Smooth muscle cell (in vitro differentiated cells): ENCODE data around the gene THSD4. TPM values are rescaled to one million over a fixed set of nuclear protein-coding genes. Genes with fewer than 3 reads are reported as not detected.

Experiments
- DNase-seq: peaks from one replicate; lab custom pipeline; 2025; ENCODE audit not compliant: unreplicated experiment; lab: John Stamatoyannopoulos, UW
- H2AFZ ChIP-seq: fragments of 200-600 bp; sonication (generic); 2 replicates; pipeline ENCODE4 v1.6.0; 2016; ENCODE audit warnings: antibody characterized with exemption, low read depth, mild to moderate bottlenecking
- H3F3A ChIP-seq: fragments of 200-600 bp; sonication (generic); 2 replicates; pipeline ENCODE4 v1.6.0; 2017; ENCODE audit warnings: antibody characterized with exemption, low read depth
- H3K27ac ChIP-seq: fragments of 200-600 bp; sonication (generic); 2 replicates; pipeline ENCODE4 v1.5.1; 2016; ENCODE audit warnings: low read depth, mild to moderate bottlenecking
- H3K27me3 ChIP-seq: fragments of 200-600 bp; sonication (generic); 2 replicates; pipeline ENCODE4 v1.6.1; 2016; ENCODE audit warnings: low read depth, mild to moderate bottlenecking
- H3K36me3 ChIP-seq: fragments of 200-600 bp; sonication (generic); 2 replicates; pipeline ENCODE4 v1.5.1; 2016; ENCODE audit warnings: low read depth
- H3K4me1 ChIP-seq: fragments of 200-600 bp; sonication (generic); 2 replicates; pipeline ENCODE4 v1.5.1; 2016; ENCODE audit warnings: low read depth
- H3K4me2 ChIP-seq: fragments of 200-600 bp; sonication (generic); 2 replicates; pipeline ENCODE4 v1.6.0; 2016; ENCODE audit warnings: mild to moderate bottlenecking
- H3K4me3 ChIP-seq: fragments of 200-600 bp; sonication (generic); 2 replicates; pipeline ENCODE4 v1.5.1; 2016; ENCODE audit warnings: mild to moderate bottlenecking
- H3K79me2 ChIP-seq: fragments of 200-600 bp; sonication (generic); 2 replicates; pipeline ENCODE4 v1.6.0; 2016; ENCODE audit warnings: low read depth, mild to moderate bottlenecking
- H3K9ac ChIP-seq: fragments of 200-600 bp; sonication (generic); 2 replicates; pipeline ENCODE4 v1.6.0; 2016; ENCODE audit warnings: low read depth
- H3K9me3 ChIP-seq: fragments of 200-600 bp; sonication (generic); replicated peaks from 2 replicates; pipeline ENCODE4 v1.5.1; 2016; ENCODE audit warnings: low read depth
- H4K20me1 ChIP-seq: fragments of 200-600 bp; sonication (generic); 2 replicates; pipeline ENCODE4 v1.6.0; 2016; ENCODE audit warnings: low read depth
- CTCF ChIP-seq: fragments of 200-600 bp; sonication (generic); IDR thresholded peaks from 2 replicates; pipeline ENCODE4 v1.5.1; 2017; ENCODE audit warnings: borderline replicate concordance, mild to moderate bottlenecking, antibody characterized with exemption; ENCODE audit not compliant: insufficient read depth, poor library complexity, severe bottlenecking
- WGBS: methylation state at CpG from one replicate; pipeline ENCODE4 v1.1.7; 2016; ENCODE audit warnings: low lambda C conversion rate; 5-methylcytosine and 5-hydroxymethylcytosine counted together
- polyA plus RNA-seq: library from polyadenylated mRNA; unstranded; fragments of >200 nt; fragmentation: Nextera tagmentation; extraction: Ambion mirVana; gene quantifications from 2 replicates; pipeline ENCODE4 v1.2.1, GENCODE V29; 2016
- total RNA-seq: library from RNA; depleted of rRNA; stranded (reverse); fragments of >200 nt; gene quantifications from 2 replicates; pipeline ENCODE4 v1.2.3, GENCODE V29; 2014

The THSD4 gene
- total and polyA plus RNA-seq, 2 experiments from 2014 or later: 2.5 to 4.1 TPM

DNA sequence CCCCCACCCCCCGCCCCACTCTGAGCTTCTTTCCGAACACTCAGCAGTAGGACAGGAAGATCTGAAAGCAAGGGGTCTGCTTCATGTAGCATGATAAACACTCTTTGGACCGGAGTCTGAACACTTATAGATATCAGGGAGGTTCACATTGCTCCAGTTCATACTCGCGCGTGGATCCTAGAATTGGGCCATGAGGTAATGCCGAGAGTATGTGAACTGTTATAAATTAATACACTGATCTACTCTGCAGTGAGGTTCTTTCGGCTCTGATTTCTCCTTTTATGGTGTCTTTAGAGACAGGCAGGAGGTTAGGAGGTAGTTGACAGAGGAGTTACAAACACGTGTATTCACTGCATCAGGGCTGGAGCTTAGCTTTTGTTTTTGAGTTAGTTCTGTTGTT lies 223.0 kb downstream of the THSD4 start:
- no peaks in the 10 kb centered on the region for H4K20me1 ChIP-seq
- no peaks in the 10 kb centered on the region for H3K27me3 ChIP-seq
- no peaks in the 10 kb centered on the region for H3K36me3 ChIP-seq
- peaks cover 11% of the 10 kb centered on the region for H3K4me1 ChIP-seq
- no peak overlapping the region for H3K27ac ChIP-seq
- no peak overlapping the region for H3K9ac ChIP-seq
- H3K9me3 ChIP-seq: no peaks in the 10 kb centered on the region
- H3F3A ChIP-seq: peaks cover 3% of the 10 kb centered on the region
- TF ChIP-seq CTCF: no peak
- H3K4me3 ChIP-seq: no peak overlapping the region
- no peak overlapping the region for H2AFZ ChIP-seq
- H3K4me2 ChIP-seq: no peak overlapping the region
- H3K79me2 ChIP-seq: no peaks in the 10 kb centered on the region
- 88% methylated on average over 9 of the region's 9 CpGs for WGBS
- no peak for DNase-seq

- WGBS: 94% methylated on average over 7 of the region's 7 CpGs
- H3K27ac ChIP-seq: no peak overlapping the region
Measured at GRCh38 chr15:71338827-71339542, 223.7 kb downstream of the THSD4 start.

GRCh38 chr15:71341811-71342550 lies 226.7 kb downstream of the THSD4 start:
- Histone ChIP-seq H4K20me1 (no peaks in the 10 kb centered on the region), H2AFZ (no peak overlapping the region), H3K4me3 (no peak overlapping the region), H3K4me1 (peaks cover 7% of the 10 kb centered on the region), H3K36me3 (no peaks in the 10 kb centered on the region), H3K9me3 (no peaks in the 10 kb centered on the region), H3F3A (no peaks in the 10 kb centered on the region), H3K27me3 (no peaks in the 10 kb centered on the region), H3K27ac (no peak overlapping the region), H3K9ac (no peak overlapping the region), H3K79me2 (no peaks in the 10 kb centered on the region), H3K4me2 (no peak overlapping the region)
- no peak for DNase-seq
- no peak for TF ChIP-seq CTCF
- 91% methylated on average over 8 of the region's 8 CpGs for whole genome bisulfite sequencing

More at GRCh38 chr15:71338827-71339542, 223.7 kb downstream of the THSD4 start:
- Histone ChIP-seq H3K9me3 (no peaks in the 10 kb centered on the region), H3K27me3 (no peaks in the 10 kb centered on the region), H3K9ac (no peak overlapping the region), H3K36me3 (no peaks in the 10 kb centered on the region), H3K4me3 (no peak overlapping the region), H3K79me2 (no peaks in the 10 kb centered on the region), H4K20me1 (no peaks in the 10 kb centered on the region), H3K4me1 (peaks cover 9% of the 10 kb centered on the region), H2AFZ (no peak overlapping the region), H3K4me2 (no peak overlapping the region), H3F3A (no peaks in the 10 kb centered on the region)
- no peak for TF ChIP-seq CTCF
- DNase-seq: no peak

DNA sequence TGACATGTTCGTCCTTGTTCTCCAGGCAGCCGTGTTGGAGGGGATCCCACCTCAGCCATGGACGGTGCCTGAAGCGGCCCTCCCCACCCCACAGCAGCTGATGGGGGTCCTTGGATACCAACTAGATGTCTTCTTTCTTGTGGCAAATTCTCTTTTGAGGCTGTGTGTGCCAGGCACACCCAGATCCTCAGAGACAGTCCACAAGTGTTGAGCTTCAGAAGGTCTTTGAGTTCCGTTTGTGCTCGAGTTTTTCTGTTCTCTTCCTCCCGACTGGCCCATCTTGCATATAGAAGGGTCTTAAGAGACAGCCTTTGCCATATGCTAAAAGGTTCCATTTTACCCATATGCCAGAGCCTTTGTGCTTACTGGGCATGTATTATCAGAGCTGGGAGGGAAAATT lies 227.4 kb downstream of the THSD4 start:
- no peaks in the 10 kb centered on the region for H3F3A ChIP-seq
- no peak for TF ChIP-seq CTCF
- peaks cover 6% of the 10 kb centered on the region for H3K4me1 ChIP-seq
- H4K20me1 ChIP-seq: no peaks in the 10 kb centered on the region
- WGBS: 97% methylated on average over 7 of the region's 7 CpGs
- no peak overlapping the region for H3K27ac ChIP-seq
- no peak overlapping the region for H3K9ac ChIP-seq
- H3K36me3 ChIP-seq: no peaks in the 10 kb centered on the region
- no peaks in the 10 kb centered on the region for H3K27me3 ChIP-seq
- DNase-seq: no peak
- no peak overlapping the region for H3K4me2 ChIP-seq
- H3K4me3 ChIP-seq: no peak overlapping the region
- no peaks in the 10 kb centered on the region for H3K79me2 ChIP-seq
- H2AFZ ChIP-seq: no peak overlapping the region
- H3K9me3 ChIP-seq: no peaks in the 10 kb centered on the region
